Superior temporal gyrus (tissue), 1 donor: ENCODE data around the gene TRPM3.

Experiments used
- DNase-seq: peaks from one replicate; pipeline ENCODE4 v3.0.0-alpha.2; 2016; ENCODE audit errors: extremely low spot score

Gene TRPM3

GRCh38 chr9:71097671-71098070 lies 23.8 kb downstream of the TRPM3 start:
- DNase-seq = no peak

- DNase-seq = no peak
Measured at GRCh38 chr9:71096421-71097108, 24.9 kb downstream of the TRPM3 start.

GRCh38 chr9:71094708-71095251 lies 26.6 kb downstream of the TRPM3 start:
- DNase-seq = no peak

- no peak for DNase-seq
Measured at GRCh38 chr9:71090896-71091295, 30.5 kb downstream of the TRPM3 start.

- DNase-seq = no peak
Measured at GRCh38 chr9:71079451-71079850, 42.0 kb downstream of the TRPM3 start.

GRCh38 chr9:71076096-71076495 lies 45.3 kb downstream of the TRPM3 start:
- DNase-seq = no peak

- no peak for DNase-seq
Measured at GRCh38 chr9:71073494-71073893, 47.9 kb downstream of the TRPM3 start.

GRCh38 chr9:71072587-71072986 lies 48.8 kb downstream of the TRPM3 start:
- no peak for DNase-seq

GRCh38 chr9:71071633-71072032 lies 49.8 kb downstream of the TRPM3 start:
- no peak for DNase-seq

GRCh38 chr9:71058660-71059059 lies 62.8 kb downstream of the TRPM3 start:
- DNase-seq = no peak

GRCh38 chr9:71052287-71052686 lies 69.1 kb downstream of the TRPM3 start:
- DNase-seq = no peak

GRCh38 chr9:71048280-71048679 lies 73.1 kb downstream of the TRPM3 start:
- no peak for DNase-seq

GRCh38 chr9:71042448-71042990 lies 78.9 kb downstream of the TRPM3 start:
- DNase-seq = no peak

- DNase-seq = no peak
Measured at GRCh38 chr9:71037521-71037920, 83.9 kb downstream of the TRPM3 start.

- peak; percentile 70 for DNase-seq
Measured at GRCh38 chr9:71036501-71036900, 84.9 kb downstream of the TRPM3 start.

GRCh38 chr9:71032779-71033178 lies 88.6 kb downstream of the TRPM3 start:
- DNase-seq = no peak

- DNase-seq = no peak
Measured at GRCh38 chr9:71025728-71026127, 95.7 kb downstream of the TRPM3 start.

- peak; percentile 35 for DNase-seq
Measured at GRCh38 chr9:71025201-71025600, 96.2 kb downstream of the TRPM3 start.

GRCh38 chr9:71010258-71010657 lies 111.2 kb downstream of the TRPM3 start:
- DNase-seq = no peak

GRCh38 chr9:71005456-71005855 lies 116.0 kb downstream of the TRPM3 start:
- no peak for DNase-seq

GRCh38 chr9:71004196-71004595 lies 117.2 kb downstream of the TRPM3 start:
- no peak for DNase-seq

GRCh38 chr9:71003346-71003745 lies 118.1 kb downstream of the TRPM3 start:
- no peak for DNase-seq

GRCh38 chr9:71001780-71002386 lies 119.5 kb downstream of the TRPM3 start:
- DNase-seq = no peak
